CD14-positive monocyte (primary cell): ENCODE data around the gene GRM2. TPM values are rescaled to one million over a fixed set of nuclear protein-coding genes. Genes with fewer than 3 reads are reported as not detected.

Experiments used
- DNase-seq, 3 donors: peaks; one replicate each; pipeline ENCODE4 v3.0.0-alpha.2; 2011 to 2022
- H2AFZ ChIP-seq: 2 replicates; pipeline ENCODE4 v1.6.0; 2012; ENCODE audit warnings: mild to moderate bottlenecking, low read depth, low read length, inconsistent platforms; ENCODE audit not compliant: insufficient read depth, poor library complexity, severe bottlenecking
- H3K27ac ChIP-seq, 2 donors: 1 replicate in 1 of 2; 2 replicates in 1 of 2; pipeline ENCODE4 v1.5.1; 2012 to 2013; ENCODE audit warnings: low read length in 2 of 2, control low read depth in 1 of 2, inconsistent platforms in 1 of 2, low read depth in 1 of 2, mild to moderate bottlenecking in 1 of 2
- H3K27me3 ChIP-seq, 2 donors: one replicate each; pipeline versions ENCODE4 v1.6.0 to v1.6.1; 2011 to 2013; ENCODE audit warnings: low read length in 2 of 2; ENCODE audit not compliant: control insufficient read depth in 2 of 2, insufficient read depth in 2 of 2
- H3K36me3 ChIP-seq, 2 donors: replicated peaks in 1 of 2; 1 replicate in 1 of 2; 2 replicates in 1 of 2; pipeline versions ENCODE4 v1.5.1 to v1.6.1; 2012 to 2013; ENCODE audit warnings: low read length in 2 of 2, control low read depth in 1 of 2, inconsistent platforms in 1 of 2, mild to moderate bottlenecking in 1 of 2; ENCODE audit not compliant: insufficient read depth in 2 of 2, control insufficient read depth in 1 of 2
- H3K4me1 ChIP-seq, 2 donors: 1 replicate in 1 of 2; 2 replicates in 1 of 2; pipeline versions ENCODE4 v1.5.1 to v1.6.1; 2012 to 2013; ENCODE audit warnings: low read length in 2 of 2, control low read depth in 1 of 2, inconsistent platforms in 1 of 2, mild to moderate bottlenecking in 1 of 2, moderate library complexity in 1 of 2; ENCODE audit not compliant: insufficient read depth in 2 of 2, control insufficient read depth in 1 of 2
- H3K4me2 ChIP-seq: replicated peaks from 2 replicates; pipeline ENCODE3; 2012; ENCODE audit warnings: low read length, moderate library complexity, mild to moderate bottlenecking; ENCODE audit not compliant: poor library complexity, severe bottlenecking; ENCODE audit errors: extremely low read depth
- H3K4me3 ChIP-seq, 3 experiments: fragments of 200-600 bp in 1 of 3; sonication (generic) in 1 of 3; replicated peaks in 1 of 3; 1 replicate in 2 of 3; 2 replicates in 1 of 3; pipeline ENCODE4 v1.5.1; 2011 to 2013; ENCODE audit warnings: low read length in 3 of 3, mild to moderate bottlenecking in 3 of 3, control low read depth in 2 of 3, low read depth in 2 of 3, inconsistent platforms in 1 of 3, moderate library complexity in 1 of 3
- H3K79me2 ChIP-seq: 2 replicates; pipeline ENCODE4 v1.6.0; 2012; ENCODE audit warnings: mild to moderate bottlenecking, control low read depth, inconsistent platforms, low read length, moderate library complexity; ENCODE audit not compliant: insufficient read depth
- H3K9ac ChIP-seq: 2 replicates; pipeline ENCODE4 v1.6.0; 2017; ENCODE audit warnings: low read length, mild to moderate bottlenecking; ENCODE audit not compliant: insufficient read depth, poor library complexity, severe bottlenecking
- H3K9me3 ChIP-seq, 2 donors: replicated peaks in 1 of 2; 1 replicate in 1 of 2; 2 replicates in 1 of 2; pipeline versions ENCODE4 v1.5.1 to v1.6.1; 2012 to 2013; ENCODE audit warnings: low read length in 2 of 2, control low read depth in 1 of 2; ENCODE audit not compliant: control insufficient read depth in 1 of 2, insufficient read depth in 1 of 2
- H4K20me1 ChIP-seq: 2 replicates; pipeline ENCODE4 v1.6.0; 2012; ENCODE audit warnings: mild to moderate bottlenecking, low read length, control low read depth, moderate library complexity; ENCODE audit not compliant: insufficient read depth
- H3K27ac Mint-ChIP-seq, 7 donors: one replicate each; pipeline ENCODE4 v1.8.0; 2020; ENCODE audit warnings: mild to moderate bottlenecking in 7 of 7, mixed read lengths in 7 of 7, moderate library complexity in 6 of 7, inconsistent platforms in 2 of 7
- H3K27me3 Mint-ChIP-seq, 3 donors: one replicate each; pipeline ENCODE4 v1.8.0; 2021 to 2022; ENCODE audit warnings: low read depth in 3 of 3, mild to moderate bottlenecking in 3 of 3, mixed read lengths in 3 of 3, moderate library complexity in 3 of 3, inconsistent platforms in 1 of 3
- H3K36me3 Mint-ChIP-seq, 2 donors: one replicate each; pipeline ENCODE4 v1.8.0; 2020; ENCODE audit warnings: mixed read lengths in 2 of 2, inconsistent platforms in 1 of 2, mild to moderate bottlenecking in 1 of 2
- H3K4me1 Mint-ChIP-seq: one replicate; pipeline ENCODE4 v1.8.0; 2020; ENCODE audit warnings: mild to moderate bottlenecking, mixed read lengths
- H3K4me3 Mint-ChIP-seq, 2 donors: one replicate each; pipeline ENCODE4 v1.8.0; 2020; ENCODE audit warnings: mild to moderate bottlenecking in 2 of 2, mixed read lengths in 2 of 2, moderate library complexity in 1 of 2
- H3K9me3 Mint-ChIP-seq, 7 donors: one replicate each; pipeline ENCODE4 v1.8.0; 2020 to 2022; ENCODE audit warnings: mixed read lengths in 7 of 7, mild to moderate bottlenecking in 6 of 7, moderate library complexity in 6 of 7, inconsistent platforms in 2 of 7
- WGBS: methylation state at CpG from one replicate; pipeline ENCODE4 v1.1.5; 2013; ENCODE audit warnings: missing lambda C conversion rate; ENCODE audit not compliant: insufficient coverage; 5-methylcytosine and 5-hydroxymethylcytosine counted together
- intact Hi-C, 2 donors: fragments of 100-400 bp; cut with micrococcal nuclease; formaldehyde crosslinking; loops; one replicate each; pipeline versions ENCODE4 v1.15.0 to v1.15.1; 2023
- polyA plus RNA-seq, 3 donors: library from polyadenylated mRNA; depleted of rRNA in 1 of 3; unstranded in 2 of 3; stranded (reverse) in 1 of 3; fragments of 300-500 nt in 2 of 3; fragments of >200 nt in 1 of 3; fragmentation: Illumina TruSeq in 2 of 3; gene quantifications; 1 replicate in 2 of 3; 2 replicates in 1 of 3; pipeline ENCODE4 v1.2.3, GENCODE V29; 2012 to 2021
- TF ChIP-seq, protein P1 (sequence below): fragments of 200-600 bp; IDR thresholded peaks from one replicate; pipeline ENCODE4 v1.8.0; 2022; ENCODE audit warnings: antibody characterized with exemption, mild to moderate bottlenecking

The GRM2 gene
- polyA plus RNA-seq, 3 donors: 0.72 TPM; not detected in 2

DNA sequence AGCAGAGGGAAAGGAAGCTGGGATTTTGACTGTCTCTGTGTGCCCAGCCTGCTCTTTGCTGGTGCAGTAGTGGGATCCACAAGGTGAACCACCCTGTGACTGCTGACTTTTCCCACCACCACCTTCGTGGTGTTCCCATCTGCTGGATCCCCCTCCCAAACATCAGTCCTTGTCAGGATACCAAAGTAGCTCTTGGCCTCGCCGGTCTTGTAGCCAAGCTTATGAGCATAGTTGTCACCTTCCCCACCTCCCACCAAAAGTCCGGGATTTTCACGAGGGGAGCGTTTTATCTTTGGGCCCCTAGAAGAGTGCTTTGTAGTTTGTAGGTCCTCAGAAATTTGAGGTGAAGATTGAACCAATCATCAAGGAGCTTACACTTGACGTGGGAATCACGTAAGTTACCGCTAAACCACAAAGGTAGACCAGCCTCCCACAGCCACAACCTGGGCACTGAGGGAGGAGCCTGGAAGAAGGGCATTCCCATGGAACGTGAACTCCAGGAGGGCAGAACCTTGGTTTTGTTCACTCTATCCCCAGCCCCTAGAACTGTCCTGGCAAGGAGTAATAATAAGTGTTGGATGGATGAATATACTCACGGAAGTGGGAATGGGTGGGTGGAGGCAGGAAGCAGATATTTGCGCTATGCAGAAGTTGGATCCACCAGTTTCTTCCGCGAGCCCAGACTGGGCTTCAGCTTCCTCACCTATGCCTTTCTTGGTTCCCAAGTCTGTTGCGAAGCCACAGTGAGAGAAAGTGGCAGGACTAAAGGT is 36.6 kb upstream of the GRM2 start:
- H3K4me1 Mint-ChIP-seq: peaks cover 71% of the 10 kb centered on the region
- Histone ChIP-seq H3K27ac (peak overlapping the region; percentile 81 to 89), H3K4me3 (peak overlapping the region; percentile 11 to 96 (median 95)), H3K9me3 (no peaks in the 10 kb centered on the region), H2AFZ (peak overlapping the region; percentile 96), H4K20me1 (peaks cover 26% of the 10 kb centered on the region), H3K36me3 (peaks cover 12 to 19% of the 10 kb centered on the region in 2 donors), H3K9ac (peak overlapping the region; percentile 80), H3K79me2 (peaks cover 34% of the 10 kb centered on the region), H3K27me3 (no peaks in the 10 kb centered on the region), H3K4me2 (peak overlapping the region; percentile 99), H3K4me1 (peaks cover 47 to 72% of the 10 kb centered on the region in 2 donors)
- H3K9me3 Mint-ChIP-seq: no peaks in the 10 kb centered on the region
- TF ChIP-seq, protein P1, sequence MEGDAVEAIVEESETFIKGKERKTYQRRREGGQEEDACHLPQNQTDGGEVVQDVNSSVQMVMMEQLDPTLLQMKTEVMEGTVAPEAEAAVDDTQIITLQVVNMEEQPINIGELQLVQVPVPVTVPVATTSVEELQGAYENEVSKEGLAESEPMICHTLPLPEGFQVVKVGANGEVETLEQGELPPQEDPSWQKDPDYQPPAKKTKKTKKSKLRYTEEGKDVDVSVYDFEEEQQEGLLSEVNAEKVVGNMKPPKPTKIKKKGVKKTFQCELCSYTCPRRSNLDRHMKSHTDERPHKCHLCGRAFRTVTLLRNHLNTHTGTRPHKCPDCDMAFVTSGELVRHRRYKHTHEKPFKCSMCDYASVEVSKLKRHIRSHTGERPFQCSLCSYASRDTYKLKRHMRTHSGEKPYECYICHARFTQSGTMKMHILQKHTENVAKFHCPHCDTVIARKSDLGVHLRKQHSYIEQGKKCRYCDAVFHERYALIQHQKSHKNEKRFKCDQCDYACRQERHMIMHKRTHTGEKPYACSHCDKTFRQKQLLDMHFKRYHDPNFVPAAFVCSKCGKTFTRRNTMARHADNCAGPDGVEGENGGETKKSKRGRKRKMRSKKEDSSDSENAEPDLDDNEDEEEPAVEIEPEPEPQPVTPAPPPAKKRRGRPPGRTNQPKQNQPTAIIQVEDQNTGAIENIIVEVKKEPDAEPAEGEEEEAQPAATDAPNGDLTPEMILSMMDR: no peak
- 0% methylated on average over 5 of the region's 15 CpGs for WGBS
- H3K36me3 Mint-ChIP-seq: peaks cover 21% of the 10 kb centered on the region in 2 donors
- H3K27ac Mint-ChIP-seq: peak overlapping the region; percentile 68 to 92 (median 88)
- no peak for DNase-seq
- peak overlapping the region; percentile 63 to 66 for H3K4me3 Mint-ChIP-seq
- intact Hi-C loops: loop anchor here in 1 of 2 donors (2.0 kb wide), 2 partner anchors 169 to 279 kb away; partner anchors contain the start of genes DCAF1 and RBM15B
- H3K27me3 Mint-ChIP-seq: no peaks in the 10 kb centered on the region

DNA sequence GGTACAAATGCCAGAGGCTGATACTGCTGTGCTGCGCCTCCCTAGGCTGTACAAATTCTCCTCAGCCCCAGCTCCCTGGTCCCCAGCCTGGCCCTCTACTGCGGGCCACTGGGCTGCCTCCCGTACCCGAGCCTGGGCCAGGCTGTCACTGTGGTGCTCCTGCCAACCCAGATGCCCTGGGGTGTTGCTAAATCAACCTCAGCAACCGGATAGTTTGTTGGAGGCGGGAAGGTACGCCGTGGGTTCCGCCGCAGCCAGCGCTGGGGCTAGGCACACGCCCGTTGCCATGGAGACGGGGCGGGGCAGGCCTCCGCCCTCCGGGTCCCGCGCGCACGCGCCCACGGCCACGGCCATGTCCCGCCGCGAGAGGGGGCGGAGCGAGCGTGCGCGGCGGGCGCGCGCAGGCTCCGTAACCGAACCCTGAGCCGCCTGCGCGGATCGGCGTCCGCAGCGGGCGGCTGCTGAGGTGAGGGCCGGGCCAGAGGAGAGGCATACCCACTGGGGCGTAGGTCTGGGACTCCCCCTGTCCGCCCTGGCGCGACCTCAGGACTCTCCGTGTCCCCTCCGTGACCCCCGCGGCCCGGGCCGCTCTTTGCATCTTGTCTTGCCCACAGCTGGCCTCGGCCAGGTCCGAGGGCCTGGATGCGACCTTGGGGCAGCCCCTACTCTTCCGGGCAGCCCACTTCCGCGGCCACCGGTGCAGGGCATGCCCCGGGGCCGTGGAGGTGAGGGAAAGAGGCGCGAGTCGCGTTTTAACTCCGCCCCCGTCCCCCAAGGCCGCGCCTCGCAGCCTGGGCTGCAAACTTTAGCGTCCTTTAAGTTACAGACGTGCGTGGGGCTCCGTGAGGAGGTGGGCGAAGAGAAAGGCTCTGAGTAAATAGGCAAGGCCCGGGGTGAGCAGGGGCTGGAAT is 35.8 kb upstream of the GRM2 start, which contains the start of gene TEX264:
TEX264 (plus strand) TSS at position 430 of the 911 bp plus-strand sequence. CDS start 3,053 bp downstream, outside the sequence.
- peak within 1 kb of the TSS; percentile 80 for H3K9ac ChIP-seq
- intact Hi-C loops: loop anchor here in 1 of 2 donors (2.0 kb wide), 2 partner anchors 170 to 280 kb away; partner anchors contain the start of genes DCAF1 and RBM15B

More for the DNA sequence above, 35.8 kb upstream of the GRM2 start, which contains the start of gene TEX264:
- Histone ChIP-seq H3K27me3 (no peaks in the 10 kb centered on the region), H3K4me2 (peak within 1 kb of the TSS; percentile 99), H4K20me1 (peaks cover 32% of the 10 kb centered on the region), H3K79me2 (peaks cover 42% of the 10 kb centered on the region), H3K9me3 (no peaks in the 10 kb centered on the region), H2AFZ (peak within 1 kb of the TSS; percentile 96), H3K27ac (peak within 1 kb of the TSS; percentile 87 to 89), H3K4me1 (peaks cover 47 to 72% of the 10 kb centered on the region in 2 donors), H3K4me3 (peak within 1 kb of the TSS; percentile 86 to 96 (median 95)), H3K36me3 (peaks cover 19 to 22% of the 10 kb centered on the region in 2 donors)
- Mint-ChIP-seq H3K27ac (peak within 1 kb of the TSS; percentile 81 to 92 (median 89)), H3K9me3 (no peaks in the 10 kb centered on the region), H3K4me3 (peak within 1 kb of the TSS; percentile 87 to 91), H3K4me1 (peaks cover 77% of the 10 kb centered on the region), H3K36me3 (peaks cover 23 to 29% of the 10 kb centered on the region in 2 donors), H3K27me3 (no peaks in the 10 kb centered on the region)
- WGBS: under 1% methylated on average over 79 of the region's 81 CpGs
- TF ChIP-seq, protein P1: no peak
- peak; percentile 94 to 97 (median 95) for DNase-seq
